HG03439 (cell line): ENCODE results near the gene OBSCN.
"Not testable (repeated sequence)": the region's sequence is repeated elsewhere in the genome, so short reads cannot be mapped to it uniquely, and the experiment has no call there.

ENCODE experiments used
- ATAC-seq: cut with Tn5 transposase; IDR thresholded peaks from one replicate; pipeline ENCODE4 v1.9.1; 2021; ENCODE audit warnings: mild to moderate bottlenecking, moderate library complexity; ENCODE audit not compliant: unreplicated experiment

The OBSCN gene

GRCh38 chr1:228225165-228225710 is 17.4 kb downstream of the OBSCN start:
- ATAC-seq: no peak

GRCh38 chr1:228225740-228226139 is 17.9 kb downstream of the OBSCN start:
- ATAC-seq: no peak

DNA sequence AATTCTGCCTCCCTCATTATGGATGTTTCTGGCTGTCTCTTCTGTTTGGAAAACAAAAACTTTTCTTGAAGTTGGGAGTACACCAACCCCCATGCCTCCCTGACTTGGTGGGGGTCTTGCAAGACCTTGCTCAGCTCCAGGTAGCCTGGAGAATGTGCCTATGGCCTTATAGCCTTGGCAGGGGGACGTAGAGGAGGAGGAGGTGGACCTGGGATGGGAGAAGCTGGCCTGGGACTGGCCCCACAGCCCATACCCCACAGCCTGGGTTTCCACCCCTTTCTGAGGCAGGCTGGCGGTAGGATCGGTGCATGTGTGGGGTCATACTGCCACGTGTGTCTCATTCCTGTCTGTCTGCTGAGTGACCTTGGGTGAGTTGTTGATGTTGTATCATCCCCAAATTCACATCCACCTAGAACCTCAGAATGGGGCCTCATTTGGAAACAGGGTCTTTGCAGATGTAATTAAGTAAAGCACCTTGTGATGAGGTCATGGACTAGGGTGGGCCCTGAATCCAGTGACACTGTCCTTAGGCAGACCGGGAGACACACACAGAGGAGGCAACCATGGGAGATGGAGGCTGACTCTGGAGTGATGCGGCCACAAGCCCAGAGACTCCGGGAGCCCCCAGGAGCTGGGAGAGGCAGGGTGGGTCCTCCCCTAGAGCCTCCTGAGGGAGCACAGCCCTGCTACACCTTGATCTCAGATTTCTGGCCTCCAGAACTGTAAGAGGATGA is 18.5 kb downstream of the OBSCN start:
- no peak for ATAC-seq

GRCh38 chr1:228226956-228227791 is 19.3 kb downstream of the OBSCN start:
- ATAC-seq: no peak

- not testable (repeated sequence) for ATAC-seq
Observed at GRCh38 chr1:228228147-228228546, 20.3 kb downstream of the OBSCN start.

- ATAC-seq: no peak
Observed at GRCh38 chr1:228228601-228229074, 20.8 kb downstream of the OBSCN start.

GRCh38 chr1:228231189-228231588 is 23.3 kb downstream of the OBSCN start:
- no peak for ATAC-seq

GRCh38 chr1:228233136-228233535 is 25.3 kb downstream of the OBSCN start:
- ATAC-seq: no peak

- ATAC-seq: no peak
Observed at GRCh38 chr1:228234921-228235320, 27.1 kb downstream of the OBSCN start.

GRCh38 chr1:228236744-228237143 is 28.9 kb downstream of the OBSCN start:
- ATAC-seq: no peak

GRCh38 chr1:228238007-228238406 is 30.2 kb downstream of the OBSCN start:
- no peak for ATAC-seq

DNA sequence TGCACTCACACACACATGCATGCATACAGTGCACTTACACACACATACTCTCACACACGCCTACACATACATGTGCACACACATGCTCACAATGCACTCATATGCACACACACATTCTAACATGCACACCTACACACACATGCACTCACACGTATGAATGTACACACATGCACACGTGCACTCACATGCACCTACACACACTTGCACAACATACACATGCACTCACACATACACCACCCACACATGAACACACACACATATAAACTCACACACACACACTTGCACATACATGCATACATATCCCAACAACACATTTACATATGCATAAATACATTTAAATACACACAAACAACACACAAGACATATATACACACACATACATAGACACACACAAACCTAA is 30.6 kb downstream of the OBSCN start:
- no peak for ATAC-seq

DNA sequence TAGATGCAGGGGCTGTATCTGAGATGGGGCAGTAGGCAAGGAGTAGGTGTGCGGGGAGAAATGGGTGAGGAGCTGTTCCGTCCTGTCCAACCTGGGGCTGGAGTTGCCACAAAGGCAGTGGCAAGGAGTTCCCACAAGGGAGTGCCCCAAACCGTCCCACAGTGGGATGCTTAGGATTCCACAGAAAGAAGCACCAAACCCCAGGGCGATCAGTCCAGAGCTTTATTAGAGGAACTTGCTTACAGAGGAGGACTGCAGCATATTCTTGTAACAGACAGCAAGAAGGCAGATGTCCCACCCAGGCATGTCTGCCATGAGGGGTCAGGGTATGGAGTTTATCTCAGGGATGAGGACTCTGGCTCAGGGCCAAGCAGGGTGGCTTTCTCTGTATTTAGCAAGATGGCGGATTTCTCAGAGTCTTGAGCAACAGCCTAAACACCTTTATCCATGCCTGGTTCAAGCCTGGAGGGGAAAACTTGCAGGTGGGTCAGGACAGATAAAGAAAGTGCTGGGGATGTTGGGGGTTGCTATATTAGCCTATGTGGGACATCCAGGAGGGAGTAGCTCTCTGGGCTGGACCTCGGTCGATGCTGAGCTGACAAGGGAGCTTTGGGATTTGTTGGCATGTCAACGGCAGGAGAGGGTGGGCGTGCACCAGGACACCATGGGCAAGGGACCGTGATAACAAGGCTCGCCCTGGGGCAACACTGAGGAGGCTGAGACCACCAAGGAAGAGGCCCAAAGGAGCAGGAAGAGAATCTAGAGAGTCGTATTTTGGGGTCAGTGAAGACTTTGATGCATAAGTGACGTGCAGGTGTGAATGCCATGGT is 32.8 kb downstream of the OBSCN start:
- no peak for ATAC-seq

DNA sequence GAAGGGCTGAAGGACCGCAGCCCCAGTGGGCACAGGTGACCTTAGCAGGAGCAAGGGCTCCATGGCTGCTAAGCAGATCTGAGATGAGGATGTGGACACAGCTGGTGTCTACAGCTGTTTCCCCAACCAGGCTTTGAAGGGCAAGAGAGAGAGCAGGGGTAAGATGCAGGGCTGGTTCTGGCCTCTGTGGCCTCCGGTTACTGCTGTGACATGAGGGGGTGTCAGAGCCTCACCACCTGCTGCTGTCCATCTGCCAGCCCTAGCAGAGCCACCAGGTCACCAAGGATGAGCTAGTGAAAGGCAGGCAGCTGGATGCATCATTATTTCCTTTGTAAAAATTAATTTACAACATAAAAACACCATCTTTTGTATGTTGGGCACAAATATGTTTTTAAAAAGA is 33.4 kb downstream of the OBSCN start:
- no peak for ATAC-seq

- no peak for ATAC-seq
Observed at GRCh38 chr1:228242409-228242808, 34.6 kb downstream of the OBSCN start.

DNA sequence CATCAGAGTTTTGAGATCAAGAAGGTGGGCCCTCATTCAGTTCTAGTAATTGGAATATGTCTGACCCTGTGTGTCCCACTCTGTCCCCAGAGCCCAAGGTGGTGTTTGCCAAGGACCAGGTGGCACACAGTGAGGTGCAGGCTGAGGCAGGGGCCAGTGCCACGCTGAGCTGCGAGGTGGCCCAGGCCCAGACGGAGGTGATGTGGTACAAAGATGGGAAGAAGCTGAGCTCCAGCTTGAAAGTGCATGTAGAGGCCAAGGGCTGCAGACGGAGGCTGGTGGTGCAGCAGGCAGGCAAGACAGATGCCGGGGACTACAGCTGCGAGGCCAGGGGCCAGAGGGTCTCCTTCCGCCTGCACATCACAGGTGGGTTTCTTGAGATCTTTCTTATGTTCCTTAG is 35.2 kb downstream of the OBSCN start:
- ATAC-seq: no peak

DNA sequence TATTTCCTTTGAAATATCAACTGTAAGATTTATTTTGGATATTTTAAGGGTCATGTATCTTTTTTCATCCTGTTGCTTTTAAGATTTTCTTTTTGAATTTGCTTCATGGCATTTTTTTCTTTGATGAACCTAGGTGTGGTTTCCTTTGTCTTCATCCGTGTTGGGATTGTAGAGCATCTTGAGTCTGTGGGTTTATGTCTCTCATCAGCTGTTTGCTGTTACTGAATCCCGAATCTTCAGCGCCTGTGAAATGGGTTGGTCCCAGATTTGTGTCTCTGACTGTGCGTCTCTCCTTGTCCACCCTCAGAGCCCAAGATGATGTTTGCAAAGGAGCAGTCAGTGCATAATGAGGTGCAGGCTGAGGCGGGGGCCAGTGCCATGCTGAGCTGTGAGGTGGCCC is 36.1 kb downstream of the OBSCN start:
- ATAC-seq: not testable (repeated sequence)

GRCh38 chr1:228245111-228245510 is 37.3 kb downstream of the OBSCN start:
- ATAC-seq: no peak

DNA sequence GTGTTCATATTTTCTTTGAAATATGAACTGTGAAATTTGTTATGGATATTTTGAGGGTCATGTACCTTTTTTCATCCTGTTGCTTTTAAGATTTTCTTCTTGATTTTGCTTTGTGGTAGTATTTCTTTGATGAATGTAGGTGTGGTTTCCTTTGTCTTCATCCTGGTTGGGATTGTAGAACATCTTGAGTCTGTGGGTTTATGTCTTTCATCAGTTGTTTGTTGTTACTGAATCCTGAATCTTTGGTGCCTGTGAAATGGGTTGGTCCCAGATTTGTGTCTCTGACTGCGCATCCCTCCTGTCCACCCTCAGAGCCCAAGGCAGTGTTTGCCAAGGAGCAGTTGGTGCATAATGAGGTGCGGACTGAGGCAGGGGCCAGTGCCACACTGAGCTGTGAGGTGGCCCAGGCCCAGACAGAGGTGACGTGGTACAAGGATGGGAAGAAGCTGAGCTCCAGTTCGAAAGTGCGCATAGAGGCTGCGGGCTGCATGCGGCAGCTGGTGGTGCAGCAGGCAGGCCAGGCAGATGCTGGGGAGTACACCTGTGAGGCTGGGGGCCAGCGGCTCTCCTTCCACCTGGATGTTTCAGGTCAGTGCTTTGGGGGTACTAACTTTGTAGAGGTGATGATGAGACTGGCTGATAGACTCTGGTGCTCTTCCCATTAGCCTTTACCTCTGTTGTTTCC is 38.5 kb downstream of the OBSCN start:
- no peak for ATAC-seq

DNA sequence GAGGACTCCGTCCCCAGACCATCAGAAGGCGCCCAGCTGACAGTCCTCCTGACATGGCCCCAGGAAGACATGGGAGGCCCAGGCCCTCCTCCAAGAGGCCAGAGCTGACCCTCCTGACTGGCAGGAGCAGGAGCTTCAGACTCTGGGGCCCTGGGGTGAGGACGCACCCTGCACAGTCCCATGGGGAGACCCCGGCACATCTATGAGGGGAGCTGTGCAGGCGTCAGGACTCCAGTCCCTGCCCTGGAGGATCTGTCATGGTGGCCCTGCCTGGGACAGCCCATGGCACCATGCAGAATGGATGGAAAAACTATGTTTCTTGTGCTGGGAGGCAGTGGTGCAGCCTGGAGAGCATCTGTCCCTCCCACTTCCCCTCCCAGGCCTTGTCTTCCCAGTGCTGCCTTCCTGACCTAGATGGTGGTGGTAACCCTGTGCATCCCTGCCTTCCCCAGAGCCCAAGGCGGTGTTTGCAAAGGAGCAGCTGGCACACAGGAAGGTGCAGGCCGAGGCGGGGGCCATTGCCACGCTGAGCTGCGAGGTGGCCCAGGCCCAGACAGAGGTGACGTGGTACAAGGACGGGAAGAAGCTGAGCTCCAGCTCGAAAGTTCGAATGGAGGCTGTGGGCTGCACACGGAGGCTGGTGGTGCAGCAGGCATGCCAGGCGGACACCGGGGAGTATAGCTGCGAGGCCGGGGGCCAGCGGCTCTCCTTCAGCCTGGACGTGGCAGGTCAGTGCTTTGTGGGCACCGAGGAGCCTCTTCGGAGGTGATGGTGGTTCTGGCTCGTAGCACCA is 41.9 kb downstream of the OBSCN start:
- no peak for ATAC-seq
